Liver (tissue), 9 donors: Measurements from ENCODE around the gene SMYD4. TPM values are rescaled to one million over a fixed set of nuclear protein-coding genes. Genes with fewer than 3 reads are reported as not detected.
A peak's percentile ranks its signal among the peaks of the same experiment; 100 is the strongest.

Experiments used
- DNase-seq: peaks from one replicate; pipeline ENCODE4 v3.0.0-alpha.2; 2017; ENCODE audit warnings: low spot score
- H3K27ac ChIP-seq, 2 donors: one replicate each; pipeline ENCODE4 v1.7.0; 2013; ENCODE audit warnings: inconsistent platforms in 2 of 2, low read length in 2 of 2, control low read depth in 1 of 2, low read depth in 1 of 2, mild to moderate bottlenecking in 1 of 2
- H3K27me3 ChIP-seq, 4 donors: one replicate each; pipeline versions ENCODE4 v1.6.1 to v1.7.0; 2013; ENCODE audit warnings: low read length in 3 of 4, inconsistent platforms in 1 of 4, mild to moderate bottlenecking in 1 of 4, moderate library complexity in 1 of 4; ENCODE audit not compliant: control insufficient read depth in 4 of 4, insufficient read depth in 4 of 4
- H3K36me3 ChIP-seq, 4 donors: one replicate each; pipeline versions ENCODE4 v1.6.1 to v1.7.0; 2013; ENCODE audit warnings: low read length in 3 of 4, mild to moderate bottlenecking in 3 of 4, low read depth in 1 of 4, moderate library complexity in 1 of 4; ENCODE audit not compliant: control insufficient read depth in 4 of 4, insufficient read depth in 3 of 4
- H3K4me1 ChIP-seq, 4 donors: one replicate each; pipeline versions ENCODE4 v1.6.1 to v1.7.0; 2013; ENCODE audit warnings: low read length in 3 of 4, mild to moderate bottlenecking in 3 of 4, moderate library complexity in 1 of 4; ENCODE audit not compliant: control insufficient read depth in 4 of 4, insufficient read depth in 4 of 4
- H3K4me3 ChIP-seq, 3 donors: one replicate each; pipeline versions ENCODE4 v1.6.1 to v1.7.0; 2013; ENCODE audit warnings: low read length in 3 of 3, control low read depth in 1 of 3, low read depth in 1 of 3, mild to moderate bottlenecking in 1 of 3
- H3K9ac ChIP-seq, 2 donors: one replicate each; pipeline ENCODE4 v1.7.0; 2013; ENCODE audit warnings: low read length in 2 of 2, mild to moderate bottlenecking in 2 of 2, moderate library complexity in 2 of 2, control low read depth in 1 of 2, low read depth in 1 of 2
- H3K9me3 ChIP-seq, 4 donors: one replicate each; pipeline versions ENCODE4 v1.6.1 to v1.7.0; 2013; ENCODE audit warnings: low read length in 3 of 4; ENCODE audit not compliant: control insufficient read depth in 4 of 4
- ATF3 ChIP-seq: IDR thresholded peaks from 2 replicates; pipeline ENCODE4 v1.6.1; 2016; ENCODE audit warnings: antibody characterized with exemption
- CTCF ChIP-seq: fragments of 150-350 bp; IDR thresholded peaks from 2 replicates; pipeline ENCODE4 v1.5.1; 2017; ENCODE audit warnings: improper control_type of control experiment, low read depth, low read length; ENCODE audit not compliant: missing input control
- EGR1 ChIP-seq, 2 donors: IDR thresholded peaks; 2 replicates each; pipeline ENCODE4 v1.6.1; 2016 to 2018; ENCODE audit warnings: antibody characterized with exemption in 2 of 2, low read depth in 2 of 2
- FOXA1 ChIP-seq: IDR thresholded peaks from 2 replicates; pipeline ENCODE4 v1.6.1; 2016; ENCODE audit warnings: antibody characterized with exemption
- FOXA2 ChIP-seq: IDR thresholded peaks from 2 replicates; pipeline ENCODE4 v1.6.1; 2016; ENCODE audit warnings: antibody characterized with exemption
- GABPA ChIP-seq, 2 donors: IDR thresholded peaks in 1 of 2; conservative IDR thresholded peaks in 1 of 2; 2 replicates each; pipeline ENCODE4 v1.6.1; 2016; ENCODE audit warnings: antibody characterized with exemption in 2 of 2, mild to moderate bottlenecking in 1 of 2, moderate library complexity in 1 of 2
- HNF4A ChIP-seq, 2 donors: conservative IDR thresholded peaks; 2 replicates each; pipeline ENCODE4 v1.6.1; 2016; ENCODE audit warnings: antibody characterized with exemption in 2 of 2, mild to moderate bottlenecking in 2 of 2
- HNF4G ChIP-seq: IDR thresholded peaks from 2 replicates; pipeline ENCODE4 v1.6.1; 2016; ENCODE audit warnings: antibody characterized with exemption
- JUND ChIP-seq, 2 donors: IDR thresholded peaks; 2 replicates each; pipeline ENCODE4 v1.6.1; 2016; ENCODE audit warnings: antibody characterized with exemption in 2 of 2
- MAX ChIP-seq: IDR thresholded peaks from 2 replicates; pipeline ENCODE4 v1.6.1; 2016; ENCODE audit warnings: antibody characterized with exemption
- NR2F2 ChIP-seq: IDR thresholded peaks from 2 replicates; pipeline ENCODE4 v1.6.1; 2016; ENCODE audit warnings: antibody characterized with exemption
- RAD21 ChIP-seq, 2 donors: IDR thresholded peaks; 2 replicates each; pipeline ENCODE4 v1.6.1; 2016; ENCODE audit warnings: antibody characterized with exemption in 2 of 2, mild to moderate bottlenecking in 2 of 2
- REST ChIP-seq: IDR thresholded peaks from 2 replicates; pipeline ENCODE4 v1.6.1; 2016; ENCODE audit warnings: antibody characterized with exemption, mild to moderate bottlenecking
- RXRA ChIP-seq, 2 donors: IDR thresholded peaks; 2 replicates each; pipeline ENCODE4 v1.6.1; 2017 to 2018; ENCODE audit warnings: antibody characterized with exemption in 2 of 2, mild to moderate bottlenecking in 1 of 2
- SP1 ChIP-seq: IDR thresholded peaks from 2 replicates; pipeline ENCODE4 v1.6.1; 2018; ENCODE audit warnings: antibody characterized with exemption, mild to moderate bottlenecking
- TAF1 ChIP-seq: conservative IDR thresholded peaks from 2 replicates; pipeline ENCODE4 v1.6.1; 2016; ENCODE audit warnings: antibody characterized with exemption, mild to moderate bottlenecking
- YY1 ChIP-seq: IDR thresholded peaks from 2 replicates; pipeline ENCODE4 v1.6.1; 2016; ENCODE audit warnings: antibody characterized with exemption, mild to moderate bottlenecking
- ZBTB33 ChIP-seq: IDR thresholded peaks from 2 replicates; pipeline ENCODE4 v1.6.1; 2016; ENCODE audit warnings: antibody characterized with exemption
- WGBS: extraction: QIAGEN DNeasy Blood & Tissue Kit; methylation state at CpG from one replicate; pipeline ENCODE4 v1.1.7; 2013; 5-methylcytosine and 5-hydroxymethylcytosine counted together
- polyA plus RNA-seq, 2 donors: library from polyadenylated mRNA; stranded (reverse) in 1 of 2; unstranded in 1 of 2; fragments of 200-250 nt in 1 of 2; fragments of >200 nt in 1 of 2; fragmentation: Nextera tagmentation in 1 of 2; extraction: Ambion mirVana in 1 of 2; gene quantifications; one replicate each; pipeline versions ENCODE4 v1.2.1 to v1.2.3, GENCODE V29; 2013 to 2015
- total RNA-seq, 2 donors: library from RNA; depleted of rRNA; stranded (reverse); fragments of >200 nt; gene quantifications; one replicate each; pipeline ENCODE4 v1.2.3, GENCODE V29; 2014
- donor health status: healthy.
- donor health status: healthy.
- donor health status: healthy.
- donor health status: healthy.
- donor health status: healthy.

Gene SMYD4
- total and polyA plus RNA-seq, 4 donors, result 2.2 to 9.5 (median 5.2) TPM

- Histone ChIP-seq H3K36me3 (peaks cover 0 to 13% (median 8%) of the 10 kb centered on the region in 4 donors), H3K9me3 (no peaks in the 10 kb centered on the region), H3K4me1 (peaks cover 13 to 61% (median 44%) of the 10 kb centered on the region in 4 donors), H3K4me3 (peak overlapping the region in 1 of 3 donors; percentile 15), H3K27me3 (no peaks in the 10 kb centered on the region), H3K27ac (peak overlapping the region; percentile 75 to 78), H3K9ac (no peak overlapping the region)
- 35% methylated on average over 22 of the region's 22 CpGs for WGBS
- peak; percentile 85 for TF ChIP-seq REST
- TF ChIP-seq NR2F2, result peak; percentile 59
- peak in 1 of 2 donors; percentile 74 for TF ChIP-seq EGR1 (IDR thresholded peaks at IDR 0.05; ENCODE audit: low read depth in 2 of 2)
- no peak for TF ChIP-seq CTCF
- peak; percentile 66 for TF ChIP-seq FOXA1
- TF ChIP-seq ATF3, result no peak
- peak; percentile 50 for TF ChIP-seq HNF4G
- peak; percentile 92 to 94 for TF ChIP-seq RXRA (IDR thresholded peaks at IDR 0.05)
- peak in 1 of 2 donors; percentile 55 for TF ChIP-seq GABPA (IDR thresholded peaks at IDR 0.05 in 1 of 2, conservative IDR thresholded peaks at IDR 0.05 in 1 of 2)
- peak; percentile 98 for TF ChIP-seq SP1
- TF ChIP-seq RAD21 (IDR thresholded peaks at IDR 0.05), result peak; percentile 37 to 38
- TF ChIP-seq JUND (IDR thresholded peaks at IDR 0.05), result peak; percentile 57 to 64
- TF ChIP-seq FOXA2, result peak; percentile 12
- peak; percentile 75 for TF ChIP-seq YY1
- peak; percentile 67 to 72 for TF ChIP-seq HNF4A (conservative IDR thresholded peaks at IDR 0.05)
- TF ChIP-seq MAX, result peak; percentile 88
- TF ChIP-seq TAF1, result peak; percentile 51
- peak; percentile 50 for TF ChIP-seq ZBTB33
- DNase-seq, result no peak
These were observed 82.6 kb downstream of the SMYD4 start for GRCh38 chr17:1746975-1747543.
